Natural killer cell (primary cell): Measurements from ENCODE around the gene CSNK1G1. TPM values are rescaled to one million over a fixed set of nuclear protein-coding genes. Genes with fewer than 3 reads are reported as not detected.

Experiments
- ATAC-seq, 3 donors: fragments of 150-1000 bp in 2 of 3; fragments of 200-7000 bp in 1 of 3; cut with Tn5 transposase; 1 replicate in 1 of 3; 2 replicates in 2 of 3; pipeline ENCODE4 v1.10.0; 2021; ENCODE audit warnings: mild to moderate bottlenecking in 2 of 3, moderate library complexity in 2 of 3
- DNase-seq, 2 donors: peaks; one replicate each; pipeline versions ENCODE4 v3.0.0 to v3.0.0-alpha.2; 2013 to 2021; ENCODE audit warnings: mixed read lengths in 1 of 2
- H3K27ac ChIP-seq: one replicate; pipeline ENCODE4 v1.5.1; 2013; ENCODE audit warnings: mild to moderate bottlenecking, low read length
- H3K27me3 ChIP-seq: one replicate; pipeline ENCODE4 v1.6.1; 2013; ENCODE audit warnings: low read length; ENCODE audit not compliant: control insufficient read depth, insufficient read depth
- H3K36me3 ChIP-seq: one replicate; pipeline ENCODE4 v1.6.1; 2013; ENCODE audit warnings: low read length; ENCODE audit not compliant: control insufficient read depth, insufficient read depth
- H3K4me1 ChIP-seq: one replicate; pipeline ENCODE4 v1.6.1; 2013; ENCODE audit warnings: low read length; ENCODE audit not compliant: control insufficient read depth, insufficient read depth
- H3K4me3 ChIP-seq: one replicate; pipeline ENCODE4 v1.5.1; 2013; ENCODE audit warnings: low read length
- H3K9me3 ChIP-seq: one replicate; pipeline ENCODE4 v1.6.1; 2013; ENCODE audit warnings: low read length; ENCODE audit not compliant: control insufficient read depth, insufficient read depth
- H3K27ac Mint-ChIP-seq, 2 donors: one replicate each; pipeline ENCODE4 v1.8.0; 2022; ENCODE audit warnings: mild to moderate bottlenecking in 2 of 2, mixed read lengths in 2 of 2, moderate library complexity in 1 of 2
- H3K27me3 Mint-ChIP-seq, 2 donors: one replicate each; pipeline ENCODE4 v1.8.0; 2022; ENCODE audit warnings: low read depth in 2 of 2, mixed read lengths in 2 of 2
- H3K36me3 Mint-ChIP-seq: one replicate; pipeline ENCODE4 v1.8.0; 2022; ENCODE audit warnings: mixed read lengths
- H3K4me1 Mint-ChIP-seq, 2 donors: one replicate each; pipeline ENCODE4 v1.8.0; 2022; ENCODE audit warnings: mixed read lengths in 2 of 2
- H3K4me3 Mint-ChIP-seq: one replicate; pipeline ENCODE4 v1.8.0; 2022; ENCODE audit warnings: mild to moderate bottlenecking, moderate library complexity, mixed read lengths
- H3K9me3 Mint-ChIP-seq, 2 donors: one replicate each; pipeline ENCODE4 v1.8.0; 2022; ENCODE audit warnings: mixed read lengths in 2 of 2
- WGBS: methylation state at CpG from one replicate; pipeline ENCODE4 v1.1.7; 2013; ENCODE audit warnings: missing lambda C conversion rate; ENCODE audit not compliant: insufficient coverage; 5-methylcytosine and 5-hydroxymethylcytosine counted together
- intact Hi-C: fragments of 100-400 bp; cut with micrococcal nuclease; formaldehyde crosslinking; loops from one replicate; pipeline ENCODE4 v1.14.2; 2022
- total RNA-seq, 4 donors: library from RNA; stranded (reverse); fragments of 120-200 nt in 1 of 4; gene quantifications; one replicate each; pipeline versions ENCODE4 v1.2.3 to v1.2.4, GENCODE V29; 2013 to 2022
- TF ChIP-seq, protein P1 (sequence below): fragments of 200-600 bp; IDR thresholded peaks from one replicate; pipeline ENCODE4 v1.8.0; 2022; ENCODE audit warnings: antibody characterized with exemption

The CSNK1G1 gene
- total RNA-seq, 3 donors from 2014 or later (not counting 1 experiment from before 2014, with no cell fraction given), result 26.2 to 36.8 (median 34.0) TPM

DNA sequence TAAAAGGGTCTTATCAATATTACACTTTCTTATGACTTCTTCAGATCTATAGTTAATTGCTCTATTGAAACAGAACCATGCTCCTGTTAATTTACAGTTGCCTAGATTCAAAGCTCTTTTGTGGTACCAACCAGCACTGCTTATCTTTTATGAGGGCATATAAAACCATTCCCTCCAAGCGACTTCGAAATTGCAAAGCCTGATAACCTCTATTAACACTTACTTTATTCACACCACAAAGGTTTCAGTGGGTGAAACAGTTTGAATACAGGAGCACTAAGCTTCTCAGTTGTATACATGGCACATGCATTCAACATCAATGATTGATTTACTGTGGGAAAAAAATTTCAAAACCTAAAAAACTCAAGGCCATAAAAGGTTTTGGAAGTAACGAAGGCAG lies 118.3 kb downstream of the CSNK1G1 start:
- Histone ChIP-seq H3K27me3 (no peaks in the 10 kb centered on the region), H3K27ac (no peak overlapping the region), H3K4me3 (no peak overlapping the region), H3K36me3 (no peaks in the 10 kb centered on the region), H3K4me1 (no peaks in the 10 kb centered on the region), H3K9me3 (no peaks in the 10 kb centered on the region)
- H3K27me3 Mint-ChIP-seq, result no peaks in the 10 kb centered on the region
- peaks cover 39 to 47% of the 10 kb centered on the region in 2 donors for H3K4me1 Mint-ChIP-seq
- no peak for ATAC-seq
- intact Hi-C loops, result no loop called here
- peaks cover 8% of the 10 kb centered on the region for H3K36me3 Mint-ChIP-seq
- H3K27ac Mint-ChIP-seq, result peak overlapping the region in 1 of 2 donors; percentile 50
- TF ChIP-seq, protein P1, sequence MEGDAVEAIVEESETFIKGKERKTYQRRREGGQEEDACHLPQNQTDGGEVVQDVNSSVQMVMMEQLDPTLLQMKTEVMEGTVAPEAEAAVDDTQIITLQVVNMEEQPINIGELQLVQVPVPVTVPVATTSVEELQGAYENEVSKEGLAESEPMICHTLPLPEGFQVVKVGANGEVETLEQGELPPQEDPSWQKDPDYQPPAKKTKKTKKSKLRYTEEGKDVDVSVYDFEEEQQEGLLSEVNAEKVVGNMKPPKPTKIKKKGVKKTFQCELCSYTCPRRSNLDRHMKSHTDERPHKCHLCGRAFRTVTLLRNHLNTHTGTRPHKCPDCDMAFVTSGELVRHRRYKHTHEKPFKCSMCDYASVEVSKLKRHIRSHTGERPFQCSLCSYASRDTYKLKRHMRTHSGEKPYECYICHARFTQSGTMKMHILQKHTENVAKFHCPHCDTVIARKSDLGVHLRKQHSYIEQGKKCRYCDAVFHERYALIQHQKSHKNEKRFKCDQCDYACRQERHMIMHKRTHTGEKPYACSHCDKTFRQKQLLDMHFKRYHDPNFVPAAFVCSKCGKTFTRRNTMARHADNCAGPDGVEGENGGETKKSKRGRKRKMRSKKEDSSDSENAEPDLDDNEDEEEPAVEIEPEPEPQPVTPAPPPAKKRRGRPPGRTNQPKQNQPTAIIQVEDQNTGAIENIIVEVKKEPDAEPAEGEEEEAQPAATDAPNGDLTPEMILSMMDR, result no peak
- no peak overlapping the region for H3K4me3 Mint-ChIP-seq
- 71% methylated on average over 3 of the region's 3 CpGs for WGBS
- peaks cover 2 to 5% of the 10 kb centered on the region in 2 donors for H3K9me3 Mint-ChIP-seq
- DNase-seq, result no peak

DNA sequence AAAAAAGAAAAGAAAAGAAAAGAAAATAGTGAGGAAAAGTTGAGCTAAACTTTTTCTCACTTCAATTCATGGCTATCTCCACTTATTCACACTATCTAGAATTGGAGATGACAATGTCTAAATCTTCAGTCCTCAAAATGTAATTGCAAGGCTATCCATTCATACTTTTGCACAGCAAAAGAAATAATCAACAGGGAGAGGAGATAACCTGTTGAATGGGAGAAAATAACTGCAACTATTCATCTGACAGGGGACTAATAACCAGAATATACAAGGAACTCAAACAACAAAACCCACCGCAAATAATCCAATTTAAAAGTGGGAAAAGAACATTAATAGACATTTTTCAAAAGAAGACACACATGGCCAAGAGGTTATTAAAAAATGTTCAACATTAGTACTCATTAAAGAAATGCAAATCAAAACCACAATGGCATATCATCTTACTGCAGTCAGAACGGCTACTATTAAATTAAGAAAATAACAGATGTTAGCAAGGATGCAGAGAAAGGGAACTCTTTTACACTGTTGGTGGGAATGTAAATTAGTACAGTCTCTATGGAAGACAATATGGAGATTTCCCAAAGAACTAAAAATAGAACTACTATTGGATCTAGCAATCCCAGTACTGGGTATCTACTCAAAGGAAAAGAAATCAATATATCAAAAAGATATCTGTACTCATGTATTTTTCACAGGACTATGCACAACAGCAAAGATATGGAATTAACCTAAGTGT lies 119.6 kb downstream of the CSNK1G1 start:
- TF ChIP-seq, protein P1, result no peak
- WGBS, result no CpG with 5 or more reads among the region's 2 CpGs
- no peaks in the 10 kb centered on the region for H3K36me3 ChIP-seq
- no peaks in the 10 kb centered on the region for H3K27me3 ChIP-seq
- DNase-seq (no peak), ATAC-seq (no peak)
- H3K4me3 Mint-ChIP-seq, result no peak overlapping the region
- H3K4me1 Mint-ChIP-seq, result peaks cover 33 to 47% of the 10 kb centered on the region in 2 donors
- intact Hi-C loops, result no loop called here
- no peaks in the 10 kb centered on the region for H3K9me3 ChIP-seq
- no peaks in the 10 kb centered on the region for H3K9me3 Mint-ChIP-seq
- no peak overlapping the region for H3K27ac ChIP-seq
- no peak overlapping the region for H3K4me3 ChIP-seq
- H3K36me3 Mint-ChIP-seq, result peaks cover under 1% of the 10 kb centered on the region
- no peaks in the 10 kb centered on the region for H3K4me1 ChIP-seq
- H3K27me3 Mint-ChIP-seq, result no peaks in the 10 kb centered on the region
- H3K27ac Mint-ChIP-seq, result no peak overlapping the region

DNA sequence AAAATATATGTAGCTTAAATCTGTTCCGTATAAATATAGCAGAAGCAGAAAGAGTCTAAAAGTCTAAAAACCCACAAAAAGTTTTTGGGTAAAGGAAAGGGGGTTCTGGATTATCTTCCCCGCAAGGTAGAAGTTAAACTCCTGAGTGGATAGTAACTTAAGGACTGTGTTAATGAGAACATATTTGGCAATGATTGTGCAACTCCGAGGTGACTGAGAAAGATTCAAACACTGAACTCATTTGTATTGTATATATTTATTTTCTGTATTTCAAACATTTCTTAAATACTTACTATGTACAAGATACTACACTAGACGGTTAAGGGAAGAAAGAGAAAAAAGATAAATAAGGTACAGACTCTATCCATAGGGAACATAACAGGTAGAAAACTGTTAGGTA lies 120.4 kb downstream of the CSNK1G1 start:
- H3K27me3 Mint-ChIP-seq, result no peaks in the 10 kb centered on the region
- Histone ChIP-seq H3K4me3 (no peak overlapping the region), H3K27ac (no peak overlapping the region), H3K36me3 (no peaks in the 10 kb centered on the region), H3K27me3 (no peaks in the 10 kb centered on the region), H3K9me3 (no peaks in the 10 kb centered on the region), H3K4me1 (no peaks in the 10 kb centered on the region)
- no peak overlapping the region for H3K27ac Mint-ChIP-seq
- no peak for ATAC-seq
- DNase-seq, result no peak
- TF ChIP-seq, protein P1, result no peak
- intact Hi-C loops, result no loop called here
- H3K4me1 Mint-ChIP-seq, result peaks cover 28 to 41% of the 10 kb centered on the region in 2 donors
- H3K4me3 Mint-ChIP-seq, result no peak overlapping the region
- no peaks in the 10 kb centered on the region for H3K9me3 Mint-ChIP-seq
- WGBS, result no CpG with 5 or more reads among the region's 4 CpGs
- no peaks in the 10 kb centered on the region for H3K36me3 Mint-ChIP-seq

DNA sequence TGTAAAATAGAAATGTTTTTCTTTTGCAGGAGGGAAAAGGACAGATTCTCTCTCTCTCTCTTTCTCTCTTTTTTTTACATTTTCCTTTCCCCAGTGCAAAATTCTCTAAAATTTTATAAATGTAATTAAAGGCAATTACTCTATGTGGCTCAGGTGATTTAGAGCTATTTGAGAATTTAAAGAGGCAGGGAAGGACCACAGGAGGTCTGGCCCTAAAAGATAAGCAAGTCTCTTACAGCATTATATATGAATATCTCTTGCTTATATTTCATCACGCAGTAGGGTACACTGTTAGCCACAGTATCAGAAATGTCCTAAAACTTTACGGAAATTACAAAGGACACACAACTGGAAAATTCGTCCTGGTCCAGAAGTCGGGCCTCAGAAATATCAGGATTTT lies 122.7 kb downstream of the CSNK1G1 start:
- H3K27ac ChIP-seq, result no peak overlapping the region
- peaks cover 5% of the 10 kb centered on the region for H3K4me1 ChIP-seq
- intact Hi-C loops, result no loop called here
- no peaks in the 10 kb centered on the region for H3K27me3 ChIP-seq
- no peak for ATAC-seq
- no peaks in the 10 kb centered on the region for H3K9me3 Mint-ChIP-seq
- 98% methylated on average over 4 of the region's 4 CpGs for WGBS
- H3K36me3 ChIP-seq, result no peaks in the 10 kb centered on the region
- H3K4me1 Mint-ChIP-seq, result peaks cover 22 to 29% of the 10 kb centered on the region in 2 donors
- H3K4me3 ChIP-seq, result no peak overlapping the region
- TF ChIP-seq, protein P1, result no peak
- no peaks in the 10 kb centered on the region for H3K27me3 Mint-ChIP-seq
- no peaks in the 10 kb centered on the region for H3K36me3 Mint-ChIP-seq
- no peak for DNase-seq
- H3K27ac Mint-ChIP-seq, result no peak overlapping the region
- H3K9me3 ChIP-seq, result no peaks in the 10 kb centered on the region
- H3K4me3 Mint-ChIP-seq, result no peak overlapping the region
